AG08395 (cell line): ENCODE data around the gene SLC1A2.
"Not testable (repeated sequence)": the region's sequence is repeated elsewhere in the genome, so short reads cannot be mapped to it uniquely, and the experiment has no call there.

Experiments
- DNase-seq: peaks from one replicate; pipeline ENCODE4 v3.0.0; 2012; ENCODE audit warnings: mixed read lengths, low spot score

SLC1A2 gene

GRCh38 chr11:35242412-35243242 lies 176.7 kb downstream of the SLC1A2 start:
- DNase-seq, result no peak

DNA sequence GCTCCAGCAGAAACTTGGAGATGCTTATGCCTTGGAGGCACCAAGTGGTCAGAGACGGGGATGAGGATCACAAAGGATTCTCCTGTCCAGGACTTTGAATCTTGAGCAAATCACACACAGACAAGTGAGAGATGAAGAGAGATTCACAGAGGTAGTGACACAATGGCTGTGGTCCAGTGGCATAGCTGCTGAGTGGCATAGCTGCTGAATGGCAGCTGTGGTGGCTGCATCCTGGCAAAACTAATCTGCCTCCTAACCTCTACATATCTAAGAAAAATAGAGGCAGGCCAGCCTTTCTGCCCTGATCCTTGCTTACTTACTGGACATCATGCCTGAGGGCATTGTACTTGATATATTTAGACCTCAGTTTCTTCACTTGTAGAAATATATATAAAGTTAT lies 177.8 kb downstream of the SLC1A2 start:
- no peak for DNase-seq

DNA sequence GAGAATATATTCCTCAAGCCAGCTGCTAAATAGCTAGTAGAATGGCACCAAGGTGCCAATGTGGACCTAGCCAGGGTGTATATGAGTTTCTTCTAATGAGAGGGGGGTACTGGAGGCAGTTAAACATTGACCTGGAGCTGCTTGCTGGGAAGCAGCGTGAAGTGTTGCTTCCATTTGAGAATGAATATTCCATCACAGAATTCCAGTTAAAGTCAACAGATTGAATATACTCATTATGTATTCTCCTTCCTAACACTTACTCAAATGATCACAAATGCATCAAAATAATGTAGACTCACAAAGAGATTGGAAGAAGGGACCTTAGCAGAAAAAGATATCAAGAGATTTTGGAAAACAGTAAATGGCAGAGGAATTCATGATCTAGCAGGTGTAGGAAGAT lies 178.3 kb downstream of the SLC1A2 start:
- DNase-seq, result no peak

- no peak for DNase-seq
Observed at GRCh38 chr11:35239471-35240075, 179.8 kb downstream of the SLC1A2 start.

DNA sequence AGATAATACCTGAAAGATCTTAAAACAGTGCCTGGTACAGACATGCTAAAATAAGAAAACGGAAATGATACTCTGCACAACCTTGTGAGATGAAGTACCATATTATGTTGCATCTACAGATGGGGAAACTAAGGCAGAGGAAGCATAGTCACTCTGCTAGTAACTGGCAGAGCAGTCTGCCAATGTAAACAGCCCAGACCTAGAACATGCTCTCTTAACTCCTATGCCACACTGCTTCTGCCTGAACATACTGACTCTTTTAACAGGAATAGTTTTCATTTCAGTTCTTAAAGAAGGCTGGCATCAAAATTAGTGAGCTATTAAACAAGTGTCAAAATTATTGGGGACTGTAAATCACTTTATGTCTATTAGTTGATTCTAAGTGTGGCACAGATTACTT lies 180.5 kb downstream of the SLC1A2 start:
- no peak for DNase-seq

GRCh38 chr11:35237860-35238715 lies 181.3 kb downstream of the SLC1A2 start:
- no peak for DNase-seq

- no peak for DNase-seq
Observed at GRCh38 chr11:35237351-35237750, 182.0 kb downstream of the SLC1A2 start.

DNA sequence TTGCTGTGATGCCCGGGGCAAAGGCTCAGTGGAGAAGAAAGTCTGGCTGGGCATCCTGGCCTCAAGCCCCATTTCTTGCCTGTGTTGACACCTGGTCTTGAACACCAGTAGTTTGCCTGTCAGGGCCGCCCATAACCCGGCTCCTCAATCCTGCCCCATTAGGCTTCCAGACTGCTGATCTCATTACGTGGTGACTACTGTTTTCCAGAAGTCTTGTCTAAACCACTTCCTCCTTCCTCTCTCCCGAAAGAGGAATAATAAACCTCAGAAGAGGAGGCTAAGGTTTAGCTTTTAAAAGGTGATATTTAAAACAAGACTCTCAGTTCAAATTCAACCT lies 182.7 kb downstream of the SLC1A2 start:
- peak; percentile 73 for DNase-seq

DNA sequence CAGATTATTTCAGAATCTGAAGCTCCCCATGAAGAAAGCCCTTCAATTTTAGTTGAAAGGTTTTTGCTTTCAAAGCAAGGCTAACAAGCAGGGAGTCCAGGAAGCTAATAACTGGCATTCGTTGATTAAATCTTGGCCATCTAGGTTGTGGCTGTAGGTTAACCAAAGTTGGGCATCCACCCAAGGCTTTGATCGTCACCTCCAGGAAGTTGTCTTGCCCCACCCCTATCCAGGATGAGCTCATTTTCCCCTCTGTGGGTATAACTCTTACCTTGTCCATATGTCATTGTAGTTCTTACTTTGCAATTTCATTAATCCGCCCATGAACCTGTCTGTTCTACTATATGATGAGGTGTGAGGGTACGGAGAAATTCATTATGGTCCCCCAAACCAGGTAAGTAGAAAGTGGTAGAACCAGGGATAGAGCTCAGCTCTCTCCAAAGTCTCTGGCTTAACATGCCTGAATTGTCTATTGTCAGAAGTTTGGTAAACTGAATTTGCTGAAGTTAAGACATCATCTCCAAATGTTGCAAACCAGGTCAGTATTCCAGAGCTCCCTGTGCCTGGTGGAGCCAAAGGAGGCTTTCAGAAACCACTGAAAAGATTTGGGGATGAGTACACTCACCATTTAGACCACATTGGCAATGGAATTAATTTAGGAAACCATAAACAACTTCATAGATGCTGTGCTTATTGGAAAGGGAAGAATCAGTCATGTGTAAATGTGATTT lies 183.3 kb downstream of the SLC1A2 start:
- DNase-seq, result peak; percentile 66

DNA sequence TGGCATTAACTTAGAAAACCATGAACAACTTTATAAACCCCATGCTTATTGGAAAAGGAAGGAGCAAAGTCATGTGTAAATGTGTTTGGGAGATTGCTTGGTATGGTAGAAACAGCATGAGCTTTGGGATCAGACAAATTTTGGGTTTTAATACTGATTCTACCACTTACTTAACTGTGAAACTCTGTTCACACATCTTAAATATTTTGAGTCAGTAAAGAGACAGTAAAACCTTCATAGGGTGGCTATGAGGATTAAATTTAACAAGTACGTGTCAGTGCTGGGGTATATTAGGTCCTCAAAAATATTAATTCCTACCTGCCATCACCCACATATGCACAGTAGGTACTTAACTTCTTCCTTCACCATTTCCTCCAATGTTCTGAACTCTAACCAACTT lies 183.9 kb downstream of the SLC1A2 start:
- DNase-seq, result no peak

GRCh38 chr11:35235157-35235468 lies 184.2 kb downstream of the SLC1A2 start:
- DNase-seq, result no peak

DNA sequence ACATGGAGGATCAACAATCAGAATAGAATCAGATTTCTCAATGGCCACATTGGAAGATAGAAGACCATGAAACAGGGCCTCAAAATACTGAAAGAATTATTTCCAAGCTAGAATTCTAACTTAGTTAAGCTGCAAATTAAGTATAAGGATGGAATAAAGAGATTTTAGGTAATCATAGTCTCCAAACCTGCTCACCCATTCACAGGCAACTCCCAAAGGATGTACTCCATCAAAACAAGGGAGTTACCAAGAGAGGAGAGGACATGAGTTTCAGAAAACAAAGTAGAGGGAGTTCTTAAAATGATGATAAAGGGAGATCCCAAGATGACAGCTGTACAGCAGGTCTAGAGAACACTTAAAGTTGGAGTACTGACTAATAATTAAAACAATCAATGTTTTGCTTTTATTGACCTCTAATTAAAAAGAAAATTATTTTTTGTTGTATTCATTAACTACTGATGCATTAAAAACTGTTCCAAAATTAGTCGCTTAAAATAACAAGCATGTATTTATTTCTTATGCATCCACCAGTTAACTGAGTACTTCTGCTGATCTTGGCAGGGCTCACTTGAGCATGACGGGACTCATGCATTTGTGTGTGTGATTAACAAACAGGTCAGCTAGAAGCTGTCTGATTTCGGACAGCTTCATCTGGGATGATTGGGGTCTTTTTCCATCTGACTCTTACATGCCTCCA lies 184.8 kb downstream of the SLC1A2 start:
- DNase-seq, result no peak

DNA sequence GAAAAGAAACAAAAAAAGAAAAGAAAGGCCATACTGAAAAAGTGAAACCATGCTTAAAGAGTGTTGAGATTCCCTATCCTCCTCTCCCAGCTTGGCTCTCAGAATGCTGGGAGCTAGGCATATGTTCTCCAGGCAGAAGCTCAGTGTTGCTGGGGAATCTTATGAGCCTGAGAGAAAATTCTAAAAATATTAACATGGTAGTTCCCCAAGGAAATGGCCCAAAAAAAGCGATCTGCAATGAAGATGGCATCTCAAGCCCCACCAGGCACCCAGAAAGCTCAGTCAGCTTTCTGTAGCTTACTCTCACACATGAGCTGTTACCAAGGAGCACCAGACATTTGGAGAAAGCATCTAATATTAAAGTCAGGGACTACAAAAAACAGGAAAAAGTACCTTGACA lies 185.8 kb downstream of the SLC1A2 start:
- no peak for DNase-seq

DNA sequence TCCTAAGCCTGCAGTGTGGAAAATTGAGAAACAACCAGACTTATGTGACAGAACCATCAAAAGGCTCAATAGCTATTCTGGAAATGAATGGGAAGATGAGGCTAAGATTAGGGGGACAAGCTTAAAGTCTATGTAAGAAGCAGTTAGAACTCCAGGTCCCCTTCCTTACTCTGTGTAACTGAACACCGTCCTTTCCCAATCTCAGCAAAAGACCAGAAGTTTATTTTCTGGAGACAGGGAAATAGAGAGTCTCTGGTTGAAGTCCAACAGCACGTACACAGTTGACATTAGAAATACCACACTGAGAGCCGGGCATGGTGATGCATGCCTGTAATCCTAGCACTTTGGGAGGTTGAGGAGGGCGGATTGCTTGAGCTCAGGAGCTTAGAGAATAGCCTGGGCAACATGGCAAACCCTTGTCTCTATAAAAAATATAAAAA lies 186.4 kb downstream of the SLC1A2 start:
- DNase-seq, result no peak

GRCh38 chr11:35231076-35231860 lies 188.1 kb downstream of the SLC1A2 start:
- DNase-seq, result no peak

GRCh38 chr11:35230388-35230787 lies 189.0 kb downstream of the SLC1A2 start:
- no peak for DNase-seq

DNA sequence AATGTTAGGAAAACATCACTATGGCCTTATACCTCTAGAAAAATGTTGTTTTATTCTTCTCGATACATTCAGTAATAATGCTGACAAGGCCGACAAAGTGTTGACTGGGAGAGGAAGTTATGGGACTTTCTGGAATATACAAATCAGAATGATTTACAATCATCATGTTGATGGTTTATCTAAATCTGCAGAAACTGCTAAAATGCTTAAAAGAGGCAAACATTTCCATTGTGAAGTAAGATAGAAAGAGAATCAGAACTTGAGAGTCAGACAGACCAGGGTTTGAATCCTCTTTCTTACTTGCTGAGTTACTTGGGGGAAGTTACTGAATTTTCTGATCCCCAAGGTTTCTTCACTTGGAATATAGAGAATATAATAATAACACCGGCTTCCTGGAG lies 191.0 kb downstream of the SLC1A2 start:
- DNase-seq, result no peak

DNA sequence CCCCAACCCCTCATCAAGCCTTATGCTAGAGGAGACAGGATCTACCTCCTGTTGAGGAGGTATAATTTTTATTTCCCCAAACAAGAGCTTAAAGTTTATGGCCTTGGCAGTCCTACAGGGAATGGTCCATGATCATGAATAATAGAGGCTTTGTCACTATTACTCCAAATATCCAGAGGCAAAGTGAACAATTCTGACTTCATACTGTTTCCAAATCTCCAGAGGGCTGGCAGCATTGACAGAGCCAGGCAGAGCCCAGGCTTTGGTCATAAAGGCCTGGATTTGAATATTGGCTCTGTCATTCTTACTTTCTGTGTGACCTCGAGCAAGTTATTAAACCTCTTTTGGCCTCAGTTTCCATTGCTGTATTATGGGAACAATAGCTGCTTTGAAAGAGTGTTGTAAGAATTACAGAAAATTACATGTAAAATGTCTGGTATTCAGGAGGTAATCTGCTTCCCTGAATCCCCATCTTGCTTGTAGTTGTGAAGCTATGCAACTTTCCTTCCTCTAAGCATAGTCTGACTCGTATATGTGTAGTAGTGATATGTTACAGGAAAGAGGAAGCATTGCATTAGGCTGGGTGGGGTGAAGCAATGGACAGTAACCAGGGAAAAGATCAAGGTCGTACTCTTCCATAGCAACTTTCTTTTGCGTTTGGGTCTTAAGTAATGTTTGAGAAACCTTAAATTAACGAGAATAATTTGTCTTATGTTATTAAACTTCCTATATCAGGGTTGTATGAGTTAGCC lies 191.6 kb downstream of the SLC1A2 start:
- peak; percentile 7 for DNase-seq

GRCh38 chr11:35226756-35227155 lies 192.6 kb downstream of the SLC1A2 start:
- not testable (repeated sequence) for DNase-seq

GRCh38 chr11:35225946-35226520 lies 193.3 kb downstream of the SLC1A2 start:
- DNase-seq, result no peak
